ENCODE results near the gene LIPE.
"Not testable (repeated sequence)": the region's sequence is repeated elsewhere in the genome, so short reads cannot be mapped to it uniquely, and the experiment has no call there.

LIPE gene, protein sequence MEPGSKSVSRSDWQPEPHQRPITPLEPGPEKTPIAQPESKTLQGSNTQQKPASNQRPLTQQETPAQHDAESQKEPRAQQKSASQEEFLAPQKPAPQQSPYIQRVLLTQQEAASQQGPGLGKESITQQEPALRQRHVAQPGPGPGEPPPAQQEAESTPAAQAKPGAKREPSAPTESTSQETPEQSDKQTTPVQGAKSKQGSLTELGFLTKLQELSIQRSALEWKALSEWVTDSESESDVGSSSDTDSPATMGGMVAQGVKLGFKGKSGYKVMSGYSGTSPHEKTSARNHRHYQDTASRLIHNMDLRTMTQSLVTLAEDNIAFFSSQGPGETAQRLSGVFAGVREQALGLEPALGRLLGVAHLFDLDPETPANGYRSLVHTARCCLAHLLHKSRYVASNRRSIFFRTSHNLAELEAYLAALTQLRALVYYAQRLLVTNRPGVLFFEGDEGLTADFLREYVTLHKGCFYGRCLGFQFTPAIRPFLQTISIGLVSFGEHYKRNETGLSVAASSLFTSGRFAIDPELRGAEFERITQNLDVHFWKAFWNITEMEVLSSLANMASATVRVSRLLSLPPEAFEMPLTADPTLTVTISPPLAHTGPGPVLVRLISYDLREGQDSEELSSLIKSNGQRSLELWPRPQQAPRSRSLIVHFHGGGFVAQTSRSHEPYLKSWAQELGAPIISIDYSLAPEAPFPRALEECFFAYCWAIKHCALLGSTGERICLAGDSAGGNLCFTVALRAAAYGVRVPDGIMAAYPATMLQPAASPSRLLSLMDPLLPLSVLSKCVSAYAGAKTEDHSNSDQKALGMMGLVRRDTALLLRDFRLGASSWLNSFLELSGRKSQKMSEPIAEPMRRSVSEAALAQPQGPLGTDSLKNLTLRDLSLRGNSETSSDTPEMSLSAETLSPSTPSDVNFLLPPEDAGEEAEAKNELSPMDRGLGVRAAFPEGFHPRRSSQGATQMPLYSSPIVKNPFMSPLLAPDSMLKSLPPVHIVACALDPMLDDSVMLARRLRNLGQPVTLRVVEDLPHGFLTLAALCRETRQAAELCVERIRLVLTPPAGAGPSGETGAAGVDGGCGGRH
- 5.6 to 9.3 (median 7.5) reads per million in 4 donors for total RNA-seq

GRCh38 chr19:42427313-42427712 lies at the start of gene LIPE:
Gene LIPE (minus strand): TSS chr19:42427388. CDS start chr19:42427149, 239 bp downstream.
- no peak for DNase-seq

DNA sequence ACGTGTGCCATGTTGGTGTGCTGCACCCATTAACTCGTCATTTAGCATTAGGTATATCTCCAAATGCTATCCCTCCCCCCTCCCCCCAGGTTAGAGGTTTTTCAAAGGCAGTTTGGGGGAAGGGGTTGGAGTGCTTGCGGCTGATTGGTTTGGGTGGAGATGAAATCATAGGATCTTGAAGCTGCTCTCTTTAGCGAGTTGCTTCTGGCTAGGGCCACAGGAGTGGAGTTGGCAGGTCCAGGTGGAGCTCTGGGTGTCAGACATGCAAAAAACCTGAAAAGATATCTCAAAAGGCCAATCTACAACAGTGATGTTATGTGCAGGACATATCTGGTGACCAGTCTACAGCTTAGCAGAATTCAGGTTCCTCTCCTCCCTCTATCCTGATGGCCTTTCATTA lies 48.2 kb upstream of the LIPE start:
- no peak for DNase-seq

GRCh38 chr19:42474743-42475142 lies 47.6 kb upstream of the LIPE start:
- DNase-seq = no peak

DNA sequence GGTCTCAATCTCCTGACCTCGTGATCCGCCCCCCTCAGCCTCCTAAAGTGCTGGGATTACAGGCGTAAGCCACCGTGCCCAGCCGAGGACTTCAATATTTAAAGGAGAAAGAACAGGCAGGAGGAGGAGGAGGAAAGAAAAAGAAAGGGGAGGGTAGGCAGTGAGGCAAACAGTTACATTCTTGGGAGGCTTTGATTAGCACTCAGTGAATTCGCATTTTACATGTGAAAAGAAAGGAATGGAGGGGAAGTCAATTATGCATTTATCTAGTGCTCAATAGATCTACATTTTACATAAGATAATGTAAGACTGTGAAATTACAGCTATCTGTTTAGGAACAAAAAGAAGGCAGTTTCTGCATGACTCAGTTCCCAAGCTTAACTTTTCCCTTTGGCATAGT lies 46.5 kb upstream of the LIPE start:
- no peak for DNase-seq

GRCh38 chr19:42472402-42473147 lies 45.4 kb upstream of the LIPE start:
- no peak for DNase-seq

DNA sequence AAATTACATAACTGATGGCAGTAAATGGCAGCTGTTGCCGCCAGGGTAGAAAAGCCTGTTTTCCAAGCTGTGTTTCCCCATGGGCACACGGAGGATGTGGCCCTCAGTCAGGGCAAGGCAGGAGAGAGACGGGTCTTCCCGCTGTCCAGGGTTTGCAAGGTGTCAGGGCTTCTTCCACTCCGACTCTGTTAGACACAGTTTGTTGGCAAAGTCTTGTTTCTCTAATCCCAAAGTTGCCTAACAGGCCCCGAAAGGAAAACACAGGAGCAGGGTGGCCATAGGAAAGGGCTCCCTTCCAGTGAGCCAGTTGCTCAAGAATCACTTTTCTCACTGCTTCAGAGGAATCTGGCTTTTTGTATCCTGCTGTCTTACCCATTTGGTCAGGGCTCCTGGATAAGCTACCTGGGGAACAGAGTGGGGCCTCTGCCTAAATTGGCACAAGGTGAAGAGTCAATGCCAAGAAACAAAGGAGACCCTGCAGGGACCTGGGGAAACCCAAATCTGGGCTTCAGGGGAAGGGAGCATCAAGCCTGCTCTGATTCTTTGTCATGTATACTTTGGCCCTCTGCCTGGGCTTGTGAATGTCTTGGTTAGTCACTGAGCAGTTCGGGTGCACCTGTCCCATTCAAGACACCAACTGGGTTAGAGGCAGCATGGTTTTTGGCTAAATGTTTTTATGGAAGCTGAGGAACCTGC lies 44.5 kb upstream of the LIPE start:
- DNase-seq = no peak

DNA sequence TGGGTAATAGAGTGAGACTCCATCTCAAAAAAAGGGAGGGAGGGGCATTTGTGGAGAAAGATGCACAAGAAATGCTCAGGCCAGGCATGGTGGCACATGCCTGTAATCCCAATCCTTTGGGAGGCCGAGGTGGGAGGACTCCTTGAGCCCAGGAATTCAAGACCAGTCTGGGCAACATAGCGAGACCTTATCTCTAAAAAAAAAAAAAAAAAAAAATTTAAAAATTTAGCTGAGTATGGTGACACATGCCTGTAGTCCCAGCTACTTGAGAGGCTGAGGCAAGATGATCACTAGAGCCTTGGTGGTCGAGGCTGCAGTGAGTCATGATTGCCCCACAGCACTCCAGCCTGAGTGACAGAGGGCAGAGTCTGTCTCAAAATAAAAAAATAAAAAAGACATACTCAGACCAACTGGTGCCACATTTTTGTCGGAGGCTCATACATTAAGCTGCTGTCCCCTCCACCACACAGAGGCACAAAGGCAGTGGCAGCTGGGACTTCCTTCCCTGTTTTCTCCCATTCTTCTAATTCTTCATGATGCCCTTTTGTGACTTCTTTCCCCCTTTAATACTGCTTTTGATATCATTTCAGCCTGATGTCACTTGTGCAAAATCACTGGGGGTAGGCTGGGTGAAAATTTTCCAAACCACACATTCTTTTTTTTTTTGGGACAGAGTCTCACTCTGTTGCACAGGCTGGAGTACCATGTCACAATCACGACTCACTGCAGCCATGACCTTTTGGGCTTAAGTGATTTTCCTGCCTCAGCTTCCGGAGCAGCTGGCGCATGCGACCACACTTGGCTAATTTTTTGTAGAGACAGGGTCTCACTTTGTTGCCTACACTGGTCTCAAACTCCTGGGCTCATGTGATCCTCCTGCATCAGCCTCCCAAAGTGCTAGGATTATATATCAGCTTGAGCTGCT lies 42.4 kb upstream of the LIPE start:
- no peak for DNase-seq

DNA sequence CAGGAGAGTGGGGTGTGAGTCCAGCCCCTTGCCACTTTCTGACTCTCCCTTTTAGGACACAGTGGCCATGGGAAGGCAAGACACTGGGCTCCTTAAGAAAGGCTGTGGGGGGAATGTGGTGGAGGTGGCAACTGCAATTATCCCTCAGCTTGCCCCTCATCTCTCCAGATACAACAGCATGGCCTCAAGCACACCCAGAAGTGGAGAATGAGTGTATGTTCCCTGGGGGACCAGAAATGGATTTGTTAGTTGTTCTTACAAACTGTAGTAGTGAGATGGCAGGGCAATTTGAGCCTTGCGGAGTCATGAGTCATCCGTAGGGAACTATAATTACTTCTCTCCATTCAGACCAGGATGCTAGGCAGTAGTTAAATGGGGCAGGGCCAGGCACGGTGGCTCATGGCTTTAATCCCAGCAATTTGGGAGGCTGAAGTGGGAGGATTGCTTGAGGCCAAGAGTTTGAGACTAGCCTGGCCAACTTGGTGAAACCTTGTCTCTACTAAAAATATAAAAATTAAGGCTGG lies 41.1 kb upstream of the LIPE start:
- DNase-seq = no peak

DNA sequence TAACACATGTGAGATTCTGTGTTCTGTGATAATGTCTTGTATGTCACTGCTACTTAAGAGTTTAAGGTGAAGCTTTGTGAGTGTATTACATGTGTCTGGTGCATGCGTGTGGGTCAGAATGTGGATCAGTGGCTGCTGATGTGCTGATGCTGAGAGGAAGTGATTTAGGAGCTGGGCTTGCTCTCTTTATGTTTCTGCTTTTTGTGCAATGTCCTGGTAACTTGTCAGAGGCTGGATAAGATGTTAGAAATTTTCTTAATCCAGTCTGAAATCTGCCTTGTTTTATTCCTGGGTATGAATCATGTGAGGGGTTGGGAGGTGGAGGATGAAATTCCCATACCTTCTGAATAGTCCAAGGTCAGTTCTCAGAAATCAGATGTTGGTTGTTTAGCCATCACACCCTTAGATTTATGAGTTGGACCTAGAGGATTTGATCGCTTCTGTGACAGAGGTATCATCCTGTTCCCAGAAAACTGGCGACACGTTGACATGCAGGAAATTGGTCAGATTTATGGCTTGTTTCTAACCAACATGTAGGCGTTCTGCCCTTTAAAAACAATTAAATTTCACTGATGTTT lies 40.1 kb upstream of the LIPE start:
- no peak for DNase-seq

DNA sequence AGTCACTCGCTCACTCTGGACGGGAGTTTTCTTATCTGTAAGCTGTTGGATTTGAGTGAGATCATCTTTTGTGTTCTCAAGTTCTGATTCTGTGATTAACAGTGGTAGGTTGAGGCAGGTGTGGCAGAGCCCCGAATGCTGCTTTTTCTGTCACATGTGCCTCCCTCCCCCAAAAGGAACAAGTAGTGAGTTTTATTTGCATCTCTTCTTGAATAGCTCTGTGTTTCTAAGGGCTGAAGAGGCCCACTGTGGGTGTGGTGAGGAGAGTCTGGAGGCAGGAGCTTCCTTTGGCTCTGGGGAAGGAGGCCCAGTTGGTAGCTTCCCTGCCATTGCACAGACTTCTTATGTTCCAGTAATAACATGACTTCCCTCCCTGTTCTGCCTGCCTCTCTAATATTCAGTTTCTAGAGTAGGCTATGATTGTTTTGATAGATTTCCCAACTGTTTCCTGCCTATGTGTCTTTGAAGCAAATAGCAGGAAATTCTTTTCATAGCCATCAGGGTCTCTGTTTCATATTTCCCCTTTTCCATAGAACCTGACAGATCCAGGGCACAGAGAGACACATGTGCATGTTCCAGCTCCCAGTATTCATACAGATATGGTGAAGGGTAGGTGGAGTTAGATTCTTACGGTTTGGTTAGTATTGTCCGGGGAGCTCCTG lies 39.5 kb upstream of the LIPE start:
- no peak for DNase-seq

DNA sequence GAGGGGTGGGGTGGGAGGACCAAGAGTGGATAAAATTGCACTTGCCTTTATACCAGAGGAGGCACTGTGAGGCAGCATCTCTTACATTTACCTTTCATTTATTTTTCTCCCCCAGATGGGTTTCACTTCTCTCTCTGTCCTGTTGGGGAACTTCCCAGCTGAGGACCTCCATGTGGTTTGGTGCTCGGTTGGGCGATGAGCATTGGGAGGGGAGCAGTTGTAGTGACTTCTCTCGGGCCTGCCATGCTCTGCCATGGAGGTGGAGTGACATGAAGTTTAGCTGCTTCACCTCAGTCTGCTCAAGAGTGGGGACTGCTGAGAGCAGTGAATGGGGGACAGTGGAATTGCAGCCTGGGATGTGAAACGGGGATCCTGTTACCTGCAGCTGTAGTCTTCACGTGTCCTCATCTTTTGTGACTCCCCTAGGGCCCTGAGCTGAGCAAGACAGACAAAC lies 38.7 kb upstream of the LIPE start:
- no peak for DNase-seq

DNA sequence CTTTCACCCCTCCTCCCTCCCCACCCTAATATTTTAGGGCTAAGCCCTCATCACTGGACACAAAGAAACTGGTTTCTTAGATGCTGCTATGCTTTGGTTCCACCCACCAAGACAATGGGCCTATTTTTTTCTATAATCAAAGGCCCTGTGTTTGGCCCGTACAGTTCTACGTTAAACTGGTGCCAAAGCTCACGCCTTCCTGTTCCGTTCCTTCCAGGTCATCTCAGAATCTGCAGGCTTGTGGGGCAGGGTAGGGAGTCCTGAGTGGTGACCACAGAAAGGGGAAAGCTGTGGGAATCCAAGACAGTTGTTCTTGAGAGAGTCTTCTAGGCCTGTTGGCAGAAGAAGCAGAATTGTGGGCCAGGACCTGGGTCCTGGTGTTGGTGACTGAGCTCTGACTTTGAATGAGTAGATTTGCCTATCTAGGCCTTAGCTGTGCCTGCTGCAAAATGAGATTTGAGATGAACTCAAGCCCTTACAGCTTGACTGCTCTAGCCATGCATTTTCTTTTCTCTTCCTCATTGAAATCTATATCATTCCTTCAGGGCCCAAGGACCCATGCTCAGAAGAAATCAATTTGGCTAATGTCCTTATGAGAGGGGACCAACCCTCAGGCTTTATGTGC lies 34.6 kb upstream of the LIPE start:
- no peak for DNase-seq

DNA sequence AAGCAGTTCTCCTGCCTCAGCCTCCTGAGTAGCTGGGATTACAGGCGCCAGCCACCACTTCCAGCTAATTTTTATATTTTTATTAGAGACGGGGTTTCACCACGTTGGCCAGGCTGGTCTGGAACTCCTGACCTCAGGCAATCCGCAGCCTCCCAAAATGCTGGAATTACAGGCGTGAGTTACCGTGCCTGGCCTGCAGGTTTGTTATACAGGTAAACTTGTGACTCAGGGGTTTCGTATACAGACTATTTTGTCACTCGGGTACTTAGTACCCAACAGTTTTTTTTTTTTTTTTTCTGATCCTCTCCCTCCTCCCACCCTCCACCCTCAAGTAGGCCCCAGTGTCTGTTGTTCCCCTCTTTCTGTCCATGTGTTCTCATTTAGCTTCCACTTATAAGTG lies 34.0 kb upstream of the LIPE start:
- not testable (repeated sequence) for DNase-seq

DNA sequence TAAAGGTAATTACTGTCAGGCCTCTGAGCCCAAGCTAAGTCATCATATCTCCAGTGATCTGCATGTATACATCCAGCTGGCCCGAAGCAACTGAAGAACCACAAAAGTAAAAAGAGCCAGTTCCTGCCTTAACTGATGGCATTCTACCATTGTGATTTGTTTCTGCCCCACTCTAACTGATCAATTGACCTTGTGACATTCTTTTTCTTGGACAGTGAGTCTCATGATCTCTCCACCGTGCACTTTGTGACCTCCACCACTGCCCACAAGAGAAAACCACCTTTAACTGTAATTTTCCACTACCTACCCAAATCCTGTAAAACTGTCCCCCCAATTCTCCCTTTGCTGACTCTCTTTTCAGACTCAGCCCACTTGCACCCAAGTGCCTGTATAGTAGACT lies 32.7 kb upstream of the LIPE start:
- no peak for DNase-seq

GRCh38 chr19:42455621-42456081 lies 28.5 kb upstream of the LIPE start:
- DNase-seq = no peak

DNA sequence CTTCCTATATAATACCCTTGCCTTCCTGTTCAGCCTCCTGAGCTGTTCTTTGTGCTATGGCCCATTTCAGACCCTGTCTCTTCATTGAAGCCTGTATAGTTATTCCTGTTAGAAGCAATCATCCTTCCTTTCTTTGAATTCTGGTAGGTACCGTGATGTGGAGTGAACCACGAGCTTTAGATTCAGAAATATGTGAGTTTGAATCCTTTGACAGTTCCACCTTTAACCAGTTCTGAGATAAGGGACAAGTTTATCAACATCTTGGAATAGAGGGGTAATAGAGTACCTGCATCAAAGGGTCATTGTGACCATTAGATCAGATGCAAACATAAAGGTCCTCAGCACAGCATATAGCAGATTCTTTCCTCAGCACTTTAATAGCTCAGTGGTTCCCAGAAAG lies 27.9 kb upstream of the LIPE start:
- DNase-seq = no peak

DNA sequence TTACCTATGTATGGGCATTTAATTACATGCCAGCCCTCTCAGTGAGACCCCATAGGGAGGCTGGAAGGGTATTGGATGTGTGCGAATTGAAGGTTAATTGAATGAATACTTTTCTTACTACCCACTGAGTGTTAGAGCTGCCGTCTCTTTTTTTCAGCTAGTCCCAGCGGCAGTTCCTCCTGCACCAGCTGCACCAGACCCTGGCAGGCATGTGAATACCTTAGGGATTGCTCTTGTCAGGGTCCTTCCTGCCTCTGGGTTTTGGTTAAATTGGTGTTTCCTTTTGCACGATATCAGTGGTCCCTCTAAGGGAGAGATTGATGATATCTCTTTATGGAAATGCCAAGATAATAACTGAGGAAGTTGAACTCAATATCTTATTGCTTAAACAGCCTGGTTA lies 25.4 kb upstream of the LIPE start:
- no peak for DNase-seq

DNA sequence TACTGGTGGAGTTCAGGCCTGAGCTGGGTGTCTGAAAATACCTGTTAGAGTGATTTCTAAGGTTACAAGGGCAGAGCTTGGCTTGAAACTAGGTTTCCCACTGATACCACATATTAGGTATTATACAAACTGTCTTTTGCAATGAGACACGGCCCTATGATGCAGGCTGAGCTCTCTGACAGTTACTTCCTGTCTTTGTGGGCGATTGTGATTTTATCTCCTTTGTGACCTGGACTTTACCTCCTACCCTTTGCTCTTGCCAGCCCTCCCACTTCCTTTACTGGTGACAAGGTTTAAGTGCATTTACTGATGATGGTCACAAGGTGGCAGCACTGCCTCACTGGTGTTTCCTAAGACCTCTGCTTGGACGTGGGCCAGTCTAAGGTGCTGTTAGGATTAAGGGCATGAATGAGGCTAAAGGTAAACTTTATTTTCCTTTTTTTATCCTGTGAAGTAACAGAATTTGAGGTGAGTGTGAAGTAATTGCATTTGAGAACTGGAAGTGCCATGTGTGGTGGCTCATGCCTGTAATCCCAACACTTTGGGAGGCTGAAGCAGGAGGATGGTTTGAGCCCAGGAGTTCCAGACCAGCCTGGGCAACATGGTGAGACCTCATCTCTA lies 23.2 kb upstream of the LIPE start:
- DNase-seq = peak; percentile 47 to 90 (median 74)

DNA sequence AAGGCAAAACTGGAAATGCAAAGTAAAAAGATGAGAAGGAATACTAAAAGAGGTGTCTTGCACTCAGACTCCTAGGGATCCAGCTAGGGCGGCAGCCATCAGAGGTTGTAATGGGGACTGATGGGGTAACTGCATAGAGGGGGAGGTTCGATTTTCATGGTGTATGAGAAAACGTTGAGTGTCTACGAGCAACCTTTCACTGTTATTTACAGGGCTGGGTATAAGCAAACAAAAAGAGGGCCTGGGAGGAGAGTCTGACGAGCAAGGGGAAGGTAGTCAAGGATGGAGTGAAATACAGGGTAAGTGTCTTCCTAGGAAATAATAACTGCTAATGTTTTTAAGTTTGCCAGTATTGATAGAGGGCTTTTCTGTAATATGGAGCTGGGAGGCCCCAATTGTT lies 21.1 kb upstream of the LIPE start:
- not testable (repeated sequence) for DNase-seq

Data from T-helper 1 cell (primary cell).